GM18909 (cell line): ENCODE data around the gene SKIC8.

Experiments
- ATAC-seq: cut with Tn5 transposase; IDR thresholded peaks from one replicate; pipeline ENCODE4 v1.9.1; 2021; ENCODE audit warnings: mild to moderate bottlenecking; ENCODE audit not compliant: unreplicated experiment, poor library complexity

SKIC8 gene

DNA sequence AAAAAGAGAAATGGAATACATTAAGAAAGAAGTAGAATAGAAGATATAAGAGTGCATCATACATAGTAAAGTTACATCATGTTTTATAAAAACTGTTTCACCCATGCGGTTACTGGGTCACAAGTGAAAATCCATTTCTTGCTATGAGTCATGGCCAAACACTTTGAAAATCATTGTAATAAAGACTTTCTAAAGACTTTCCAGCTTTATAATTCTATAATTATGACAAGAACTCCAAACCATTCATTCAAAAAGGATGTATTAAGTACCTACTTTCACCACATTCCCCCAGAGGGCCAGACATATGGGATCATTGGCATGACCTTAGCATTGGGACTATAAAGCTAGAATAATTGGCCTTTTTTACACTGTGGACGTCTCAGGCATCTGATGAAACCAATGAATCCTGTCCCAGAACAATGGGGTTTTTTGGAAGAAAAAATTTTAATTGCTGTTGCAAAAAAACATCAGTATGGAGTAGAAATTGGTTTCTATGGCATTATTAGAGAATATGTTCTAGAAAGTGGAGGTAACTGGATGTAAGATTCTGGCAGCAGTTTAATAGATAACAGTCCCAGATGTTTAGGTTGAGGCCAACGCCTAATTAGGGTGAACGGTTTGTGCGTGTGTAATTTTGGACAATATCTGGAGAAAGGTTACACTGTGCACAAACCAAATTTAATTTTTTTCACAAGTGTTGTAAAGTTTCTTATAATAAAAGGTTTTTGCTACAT is 3.3 kb upstream of the SKIC8 start:
- ATAC-seq: no peak

DNA sequence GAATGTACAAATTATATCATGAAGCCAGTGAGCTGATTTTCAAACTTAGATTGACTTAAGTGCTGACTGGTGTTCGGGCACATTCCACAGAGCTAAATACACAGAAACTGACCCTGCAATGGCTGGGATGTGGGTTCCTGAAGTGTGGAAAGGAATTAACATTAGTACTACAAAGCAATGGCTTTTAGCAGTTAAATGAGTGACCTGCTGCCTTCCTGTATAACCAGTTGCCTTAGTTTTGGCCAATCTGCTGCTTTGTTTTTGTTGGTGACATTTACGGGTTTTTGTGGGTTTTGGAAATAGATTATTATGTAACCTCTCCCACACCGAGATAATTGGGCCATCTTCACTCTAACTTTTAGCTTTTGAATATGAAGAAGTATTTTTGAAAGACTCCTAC is 2.4 kb upstream of the SKIC8 start:
- ATAC-seq: no peak

DNA sequence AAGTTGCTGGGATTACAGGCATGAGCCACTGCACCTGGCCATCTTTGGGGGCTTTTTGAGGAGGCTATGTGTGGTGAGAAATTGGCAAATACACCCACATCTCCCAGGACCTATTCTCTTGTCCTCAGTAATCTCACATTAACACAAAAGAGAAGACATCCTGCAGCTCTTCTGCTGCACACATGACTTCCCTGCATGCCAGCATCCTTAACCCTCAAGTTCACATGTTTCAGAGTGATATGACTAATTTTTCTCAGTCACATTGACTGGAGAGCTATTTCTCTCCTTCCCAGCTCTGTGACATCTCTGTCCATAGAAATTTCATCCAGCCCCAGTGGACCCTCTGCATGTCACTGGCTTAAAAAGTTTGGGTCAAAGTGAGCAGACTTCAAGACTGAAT is 1.9 kb upstream of the SKIC8 start:
- ATAC-seq: no peak

DNA sequence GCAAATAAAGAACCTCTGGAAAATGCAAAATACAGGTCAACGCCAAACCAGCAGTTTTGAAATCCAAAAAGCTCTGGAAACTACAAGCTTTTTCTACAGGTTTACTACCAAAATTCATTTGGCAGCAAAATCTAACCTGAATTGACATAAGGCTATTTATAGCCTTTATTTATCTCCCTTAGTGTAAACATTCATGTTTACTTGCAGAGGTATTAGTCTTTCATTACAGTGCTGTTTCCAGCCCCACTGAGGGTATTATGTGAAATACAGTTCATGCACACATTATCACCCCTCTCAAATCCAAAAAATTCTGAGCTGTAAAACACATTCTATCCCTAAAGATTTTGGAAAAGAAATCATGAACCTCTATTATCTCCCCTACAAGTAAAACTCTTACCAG is 7.2 kb downstream of the SKIC8 start:
- ATAC-seq: no peak

DNA sequence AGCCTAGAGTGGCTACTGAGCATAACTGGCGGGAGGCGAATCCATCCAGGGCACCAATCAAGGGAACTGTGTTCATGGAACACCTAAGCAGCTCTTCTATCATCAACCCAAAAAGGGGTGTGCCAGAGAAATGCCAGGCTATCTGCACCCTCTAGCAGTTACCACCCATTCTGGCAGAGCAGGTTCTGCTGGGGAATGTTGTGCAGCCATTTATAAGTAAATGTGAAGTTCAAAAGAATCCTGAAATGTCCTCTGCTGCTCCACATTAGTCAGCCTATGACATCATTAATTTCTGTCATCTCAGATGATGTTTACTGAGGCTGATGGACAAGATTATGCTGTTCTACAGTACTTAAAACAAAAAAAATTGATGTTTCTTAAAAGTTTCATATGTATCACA is 7.7 kb downstream of the SKIC8 start:
- no peak for ATAC-seq

DNA sequence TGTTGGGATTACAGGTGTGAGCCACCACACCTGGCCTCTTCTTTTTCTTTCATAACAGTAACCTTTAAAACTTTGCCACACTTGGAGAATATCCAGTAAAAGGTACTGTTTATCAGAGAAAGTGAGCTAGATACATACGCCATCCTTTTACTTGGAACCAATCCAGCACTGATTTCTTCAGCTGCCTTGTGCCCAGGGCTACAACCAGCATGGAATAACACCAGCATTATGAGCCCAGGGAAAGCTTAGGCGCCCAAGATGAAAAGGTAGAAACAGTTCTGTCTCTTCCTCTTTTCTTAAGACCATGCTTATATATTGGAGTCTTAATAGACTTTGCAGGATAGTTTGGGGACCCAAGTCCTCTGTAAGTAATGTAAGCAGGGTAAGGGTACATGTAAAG is 8.4 kb downstream of the SKIC8 start:
- no peak for ATAC-seq

DNA sequence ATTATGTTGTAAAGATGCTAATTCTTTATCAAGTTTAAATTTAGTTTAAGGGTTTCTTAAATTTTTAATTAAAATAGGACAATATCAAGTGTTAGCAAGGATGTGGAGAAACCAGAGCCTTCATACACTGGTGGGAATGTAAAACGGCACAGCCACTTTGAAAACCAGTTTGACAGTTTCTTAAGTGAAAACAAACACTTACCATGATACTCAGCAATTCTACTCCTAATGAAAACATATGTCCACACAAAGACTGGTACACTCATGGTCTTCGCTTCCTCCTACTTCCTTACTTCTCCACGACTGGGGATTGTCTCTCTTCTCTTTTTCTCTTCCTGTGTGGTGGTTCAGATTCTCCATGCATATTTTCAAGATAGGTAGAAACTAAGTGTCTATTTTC is 9.2 kb downstream of the SKIC8 start:
- ATAC-seq: no peak

DNA sequence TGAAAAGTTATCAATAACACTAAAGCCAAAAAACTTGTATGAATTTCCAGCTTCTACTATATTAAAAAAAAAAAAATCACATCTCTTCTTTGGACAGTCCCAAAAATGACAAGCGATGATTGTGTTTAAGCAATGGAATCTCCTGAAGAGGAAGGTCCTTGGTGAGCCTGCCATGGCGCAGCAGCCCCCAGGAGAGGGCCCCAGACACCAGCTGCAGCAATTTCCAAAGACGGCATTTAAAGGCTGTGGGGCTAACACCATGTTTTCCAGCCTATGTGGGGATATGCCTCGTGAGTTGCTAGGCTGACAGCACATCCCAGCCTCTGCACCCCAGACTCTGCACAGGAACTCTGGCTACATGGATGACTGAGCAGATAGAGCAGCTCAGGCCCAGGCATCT is 14.7 kb downstream of the SKIC8 start:
- no peak for ATAC-seq

DNA sequence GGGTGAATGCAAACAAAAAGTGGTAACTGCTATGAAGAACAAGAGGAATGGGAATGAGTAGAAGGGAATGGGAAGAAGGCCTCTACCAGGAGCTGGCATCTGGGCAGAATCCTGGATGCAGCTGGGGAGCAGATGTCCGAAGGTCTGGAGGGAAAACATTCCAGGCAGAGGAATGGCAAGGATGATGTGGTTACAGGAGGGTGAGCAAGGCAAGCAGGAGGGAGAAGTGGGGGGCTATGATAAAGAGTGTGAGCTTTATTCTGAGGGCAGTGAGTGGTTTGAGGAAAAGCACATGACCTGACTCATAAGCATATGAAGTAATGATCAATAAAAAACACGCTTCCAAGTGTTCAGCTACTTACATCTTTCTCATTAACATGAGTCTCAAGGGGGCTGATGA is 17.1 kb downstream of the SKIC8 start:
- ATAC-seq: no peak

DNA sequence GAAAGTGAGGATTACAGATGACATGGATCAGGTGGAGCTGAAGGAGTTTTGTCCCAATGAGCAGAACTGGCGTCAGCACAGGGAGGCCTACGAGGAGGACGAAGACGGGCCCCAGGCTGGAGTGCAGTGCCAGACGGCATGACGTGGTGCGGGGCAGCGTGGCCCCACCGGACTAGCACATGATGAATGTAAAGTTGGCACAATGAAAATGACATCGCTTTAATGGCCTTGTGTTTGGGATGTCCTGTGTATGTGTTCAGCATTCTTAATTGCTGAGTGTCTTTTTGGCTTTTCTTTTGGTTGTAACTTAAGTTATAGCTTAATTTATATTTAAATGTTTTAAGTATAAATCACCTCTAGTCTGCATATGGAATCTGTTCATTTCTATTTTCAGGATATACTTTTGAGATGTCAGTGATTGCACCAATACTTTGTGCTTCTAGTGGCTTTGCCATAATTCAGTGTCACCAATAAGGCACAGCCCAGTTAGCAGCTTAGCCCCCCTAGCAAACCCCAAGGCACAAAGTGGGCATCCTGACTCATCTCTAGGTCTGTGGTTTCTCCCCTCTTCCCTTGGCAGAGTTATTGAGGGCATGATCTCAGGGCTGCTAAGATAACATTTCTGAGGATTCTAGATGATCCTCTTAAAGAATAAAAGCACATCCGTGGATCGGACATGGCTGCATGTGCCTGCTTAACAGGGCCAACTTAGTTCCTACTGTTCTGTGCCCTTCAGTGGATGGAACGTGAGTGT is 18.9 kb downstream of the SKIC8 start:
- no peak for ATAC-seq

DNA sequence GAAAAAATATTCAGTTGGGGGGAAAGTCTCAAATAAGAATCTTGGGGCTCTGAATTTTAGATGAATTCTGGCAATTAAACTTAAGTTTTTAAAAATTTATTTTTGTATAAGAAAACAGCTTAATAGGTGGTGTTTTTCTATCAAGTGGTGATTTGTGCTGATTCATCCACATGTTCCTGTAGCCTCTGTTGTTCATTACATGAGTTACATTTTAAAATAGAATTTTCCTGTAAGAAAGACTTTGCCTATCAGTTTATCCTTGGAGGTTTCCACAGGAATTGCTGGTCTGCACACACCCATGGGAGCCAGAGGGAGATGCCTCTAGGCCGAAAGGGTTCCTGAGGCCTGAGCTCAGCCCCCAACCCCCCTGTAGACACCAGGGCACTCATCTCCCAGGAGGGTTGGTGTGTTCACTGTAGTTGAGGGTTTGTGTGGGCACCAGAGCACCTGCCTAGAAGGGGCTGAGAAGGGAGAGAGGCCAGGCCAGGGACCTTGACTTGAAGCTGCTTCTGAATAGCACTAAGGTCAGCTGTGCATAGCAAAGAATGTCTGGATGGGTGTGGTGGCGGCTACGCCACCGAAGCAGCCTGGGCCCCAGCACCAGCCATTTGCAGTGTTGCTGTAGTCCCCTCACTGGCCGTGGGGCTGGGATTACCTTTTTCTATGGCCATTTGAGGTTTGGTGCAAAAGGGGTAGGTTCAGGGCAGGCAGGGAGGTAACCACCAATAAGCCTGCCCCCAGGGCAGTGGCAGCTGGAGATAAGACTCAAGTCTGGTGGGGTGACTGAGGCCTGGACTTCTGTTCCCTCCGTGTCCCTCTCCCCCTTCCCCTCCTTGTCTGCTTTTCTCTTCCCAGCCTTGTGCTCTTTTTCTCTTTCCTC is 23.1 kb downstream of the SKIC8 start:
- no peak for ATAC-seq

DNA sequence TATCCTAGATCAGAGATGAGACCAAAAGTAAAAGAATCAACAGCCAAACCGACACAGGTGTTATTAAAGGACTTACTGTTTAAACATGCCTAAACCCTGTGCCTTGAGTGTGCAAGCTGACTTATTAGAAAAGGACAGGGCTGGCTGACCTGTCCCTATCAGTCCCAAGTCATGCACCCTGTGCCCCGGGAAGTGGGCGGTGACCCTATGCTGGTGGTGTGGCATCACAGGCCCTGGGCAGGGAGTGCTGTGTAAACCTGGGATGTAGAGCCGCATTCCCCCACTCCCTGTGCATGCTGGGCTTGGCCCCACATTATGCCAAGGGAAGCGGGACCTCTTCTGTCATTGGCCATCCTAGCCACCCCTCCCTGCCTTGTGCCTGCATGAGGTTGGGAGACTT is 24.4 kb downstream of the SKIC8 start:
- no peak for ATAC-seq

DNA sequence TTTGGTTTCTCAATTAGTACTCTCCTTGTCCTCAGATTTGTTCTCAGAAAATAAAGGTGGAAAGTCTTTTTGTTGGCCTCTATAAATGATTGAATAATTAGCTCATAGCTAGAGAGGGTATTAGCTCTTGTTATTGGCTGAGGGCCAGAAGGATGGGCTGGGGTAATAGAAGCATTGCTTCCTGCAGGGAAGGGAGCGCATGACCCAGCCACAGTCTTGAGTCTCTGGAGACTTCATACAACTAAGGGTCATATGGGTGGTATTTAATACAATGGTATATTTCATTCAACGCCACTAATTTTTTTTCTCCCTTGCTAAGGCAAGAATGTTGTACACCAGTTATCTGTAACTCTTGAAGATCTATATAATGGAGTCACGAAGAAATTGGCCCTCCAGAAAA is 26.6 kb downstream of the SKIC8 start:
- no peak for ATAC-seq

DNA sequence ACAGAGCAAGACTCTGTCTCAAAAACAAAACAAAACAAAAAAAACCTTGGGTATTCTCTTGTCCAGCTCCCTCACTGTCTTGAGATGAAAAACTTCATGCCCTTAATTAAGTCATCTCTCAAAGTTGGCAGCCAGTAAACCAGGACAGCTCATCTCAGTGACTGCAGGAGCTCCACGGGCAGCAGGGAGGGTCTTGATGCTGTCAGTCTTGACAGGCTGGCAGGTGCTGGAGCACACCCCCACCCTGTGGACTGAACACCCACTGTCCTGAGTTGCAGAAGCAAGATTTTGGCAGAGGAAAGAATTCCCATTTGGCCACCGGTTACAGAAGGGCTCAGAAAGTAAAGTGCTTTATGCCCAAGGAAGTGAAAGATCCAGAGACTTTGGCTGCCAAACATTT is 27.1 kb downstream of the SKIC8 start:
- no peak for ATAC-seq

DNA sequence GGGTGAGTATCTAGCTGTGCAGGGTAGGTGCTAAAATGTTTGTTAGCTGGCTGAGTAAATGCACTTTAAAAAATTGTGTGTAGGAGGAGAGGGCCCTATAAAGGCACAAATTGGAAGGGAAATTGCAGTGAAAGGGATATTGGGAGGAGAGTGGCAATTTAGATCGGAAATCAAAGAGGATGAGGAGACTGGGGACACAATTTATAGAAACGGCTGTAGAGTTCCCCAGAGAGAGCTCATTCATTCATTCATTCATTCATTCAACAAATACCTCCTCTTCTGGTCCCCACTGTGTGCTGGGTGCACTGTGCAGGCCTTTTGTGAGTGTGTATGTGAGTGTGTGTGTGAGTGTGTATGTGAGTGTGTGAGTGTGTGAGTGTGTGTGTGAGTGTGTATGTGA is 32.6 kb downstream of the SKIC8 start:
- ATAC-seq: no peak

DNA sequence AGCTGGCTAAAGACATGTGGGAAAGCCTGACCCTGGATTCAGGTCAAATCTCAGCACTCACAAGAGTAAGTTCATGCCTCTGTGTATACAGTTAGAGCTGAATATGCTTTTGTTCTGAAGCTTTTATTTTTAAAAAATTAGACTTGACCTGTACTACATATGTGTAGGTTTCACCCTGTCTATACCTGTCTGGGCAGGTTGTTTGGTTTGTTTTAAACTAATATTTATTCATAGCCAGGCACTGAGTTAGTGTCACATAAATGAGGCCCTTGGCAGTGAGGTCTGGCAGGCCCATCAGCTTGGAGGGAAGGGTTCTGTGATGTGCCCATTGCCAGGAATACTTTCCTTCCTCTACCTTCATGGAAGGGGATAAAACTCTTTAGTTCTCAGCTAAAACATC is 33.2 kb downstream of the SKIC8 start:
- ATAC-seq: no peak

DNA sequence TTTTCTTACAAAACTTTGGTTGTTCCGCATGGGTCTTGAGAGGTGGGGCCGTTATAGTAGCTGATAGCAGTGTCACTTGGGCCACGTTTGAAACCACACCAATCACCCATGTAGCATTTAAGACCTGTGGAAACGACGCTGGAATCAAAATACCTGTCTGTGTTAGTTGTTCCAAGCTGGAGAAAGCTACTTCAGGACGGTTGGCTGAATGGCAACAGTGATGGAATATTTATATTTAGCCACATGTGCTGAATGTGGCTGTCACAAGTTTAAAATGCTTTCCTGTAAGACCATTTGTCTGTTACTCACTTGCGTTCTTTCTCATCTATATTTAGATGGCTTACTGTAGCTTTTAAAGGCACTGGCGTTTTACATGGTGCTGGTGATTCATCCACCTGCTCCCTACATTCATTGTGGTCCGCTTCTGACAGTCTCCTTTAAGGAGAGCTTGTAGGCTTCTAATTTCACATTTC is 33.6 kb downstream of the SKIC8 start:
- no peak for ATAC-seq

DNA sequence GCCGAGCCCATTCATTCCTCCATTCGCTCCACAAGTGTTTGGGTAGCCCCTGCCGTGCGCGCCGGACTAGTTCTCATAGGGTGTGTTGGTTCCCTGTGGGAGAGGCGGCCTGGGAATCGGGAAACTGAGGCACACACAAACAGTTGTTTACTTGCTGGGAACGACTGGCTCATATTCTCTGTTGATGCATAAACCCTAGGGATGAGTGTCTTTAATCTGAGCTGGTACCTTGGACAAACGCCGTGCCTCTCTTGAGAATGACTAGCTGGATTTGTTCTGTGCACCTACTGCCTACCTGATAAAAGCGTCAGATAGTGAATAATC is 34.3 kb downstream of the SKIC8 start:
- no peak for ATAC-seq

DNA sequence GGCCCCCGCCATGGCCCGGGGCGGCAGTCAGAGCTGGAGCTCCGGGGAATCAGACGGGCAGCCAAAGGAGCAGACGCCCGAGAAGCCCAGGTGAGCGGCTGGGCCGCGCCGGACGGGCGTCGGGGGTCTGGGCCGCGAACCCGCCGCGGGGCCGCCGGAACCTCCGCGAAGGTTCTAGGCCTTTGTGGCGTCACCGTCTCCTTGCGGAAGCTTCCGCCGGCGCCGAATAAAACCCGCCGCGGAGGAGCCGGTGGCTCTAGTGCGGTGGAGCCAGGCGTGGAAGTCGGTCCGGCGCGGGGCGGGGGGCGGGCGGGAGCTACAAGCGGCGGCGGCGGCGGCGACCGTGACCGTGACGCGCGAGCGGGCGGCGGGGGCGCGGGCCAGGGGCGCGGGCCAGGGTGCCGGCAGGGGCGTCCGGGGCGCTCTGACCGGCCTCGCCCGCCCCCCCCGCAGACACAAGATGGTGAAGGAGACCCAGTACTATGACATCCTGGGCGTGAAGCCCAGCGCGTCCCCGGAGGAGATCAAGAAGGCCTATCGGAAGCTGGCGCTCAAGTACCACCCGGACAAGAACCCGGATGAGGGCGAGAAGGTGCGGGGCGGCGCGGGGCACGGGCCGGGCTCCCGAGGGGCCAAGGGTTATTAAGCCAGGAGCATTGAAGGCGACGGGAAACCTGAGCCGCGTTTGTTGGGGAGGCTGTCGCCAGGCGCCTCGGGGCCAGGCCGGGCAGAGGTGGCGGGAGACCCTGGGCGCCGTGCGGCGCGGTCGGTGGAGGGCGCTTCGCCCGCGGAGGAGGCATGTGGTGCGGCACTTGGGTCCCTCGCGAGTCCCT is 34.9 kb downstream of the SKIC8 start, which contains the start of gene DNAJA4:
Gene DNAJA4 (plus strand): TSS at position 259 of the 833 bp plus-strand sequence. CDS start 202 bp downstream, at position 461.
- ATAC-seq: no peak

DNA sequence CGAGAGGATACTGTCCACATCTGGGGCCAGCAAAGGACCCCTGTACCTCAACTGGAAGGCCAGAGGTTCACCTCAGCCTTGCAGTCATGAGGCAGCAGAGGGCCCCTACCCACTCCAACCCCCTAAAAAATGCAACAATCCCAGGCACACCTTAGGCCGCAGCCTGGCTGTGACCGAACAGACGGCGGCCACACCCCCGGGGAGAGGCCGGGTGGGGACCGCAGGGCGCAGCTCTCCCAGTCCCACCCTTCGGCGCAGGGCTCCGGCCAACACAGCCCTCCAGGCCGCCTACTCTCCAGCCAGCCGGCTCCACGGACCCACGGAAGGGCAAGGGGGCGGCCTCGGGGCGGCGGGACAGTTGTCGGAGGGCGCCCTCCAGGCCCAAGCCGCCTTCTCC is 35.5 kb downstream of the SKIC8 start:
- no peak for ATAC-seq
